ENCODE results near the gene ZBTB22.

ZBTB22 gene

DNA sequence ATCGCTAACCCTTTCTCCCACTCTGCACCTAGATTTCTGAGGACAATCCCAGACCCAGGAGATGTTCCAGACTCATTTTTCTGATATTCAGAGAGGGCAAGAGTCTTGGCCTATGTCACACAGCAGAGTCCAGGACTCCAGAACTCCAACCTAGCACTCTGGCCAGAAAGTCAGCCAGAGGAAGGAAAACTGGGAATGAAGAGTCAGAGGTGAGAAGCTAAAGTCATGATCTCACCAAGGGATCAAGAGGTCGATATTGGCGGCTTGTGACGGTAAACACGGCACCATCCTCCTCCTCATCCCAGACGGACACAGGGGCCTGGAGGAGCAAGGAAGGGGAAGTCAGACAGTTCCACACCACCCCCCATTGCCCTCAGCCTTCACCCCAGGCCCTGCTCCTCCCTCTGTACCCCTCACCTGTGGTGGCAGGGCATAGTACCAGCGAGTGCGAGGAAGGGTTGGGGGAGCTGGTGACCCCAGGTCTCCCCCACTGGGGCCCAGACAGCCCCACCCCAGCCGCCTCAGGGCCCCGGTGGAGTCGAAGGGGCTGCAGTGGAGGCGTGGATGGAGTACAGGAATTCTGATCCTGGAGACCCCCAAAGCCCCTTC lies 20.6 kb downstream of the ZBTB22 start:
- H3K4me2 ChIP-seq (ENCODE audit: low read length): peak overlapping the region; percentile 99
- H3K27ac ChIP-seq: peak overlapping the region; percentile 96
- H3K4me1 ChIP-seq: peaks cover 2% of the 10 kb centered on the region
- peaks cover 9% of the 10 kb centered on the region for H3K79me2 ChIP-seq
- TF ChIP-seq, protein P1, sequence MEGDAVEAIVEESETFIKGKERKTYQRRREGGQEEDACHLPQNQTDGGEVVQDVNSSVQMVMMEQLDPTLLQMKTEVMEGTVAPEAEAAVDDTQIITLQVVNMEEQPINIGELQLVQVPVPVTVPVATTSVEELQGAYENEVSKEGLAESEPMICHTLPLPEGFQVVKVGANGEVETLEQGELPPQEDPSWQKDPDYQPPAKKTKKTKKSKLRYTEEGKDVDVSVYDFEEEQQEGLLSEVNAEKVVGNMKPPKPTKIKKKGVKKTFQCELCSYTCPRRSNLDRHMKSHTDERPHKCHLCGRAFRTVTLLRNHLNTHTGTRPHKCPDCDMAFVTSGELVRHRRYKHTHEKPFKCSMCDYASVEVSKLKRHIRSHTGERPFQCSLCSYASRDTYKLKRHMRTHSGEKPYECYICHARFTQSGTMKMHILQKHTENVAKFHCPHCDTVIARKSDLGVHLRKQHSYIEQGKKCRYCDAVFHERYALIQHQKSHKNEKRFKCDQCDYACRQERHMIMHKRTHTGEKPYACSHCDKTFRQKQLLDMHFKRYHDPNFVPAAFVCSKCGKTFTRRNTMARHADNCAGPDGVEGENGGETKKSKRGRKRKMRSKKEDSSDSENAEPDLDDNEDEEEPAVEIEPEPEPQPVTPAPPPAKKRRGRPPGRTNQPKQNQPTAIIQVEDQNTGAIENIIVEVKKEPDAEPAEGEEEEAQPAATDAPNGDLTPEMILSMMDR (IDR thresholded peaks at IDR 0.05): no peak
- no peak overlapping the region for H3K9ac ChIP-seq
- no peak overlapping the region for H2AFZ ChIP-seq
- no peaks in the 10 kb centered on the region for H3K27me3 ChIP-seq (ENCODE audit: control insufficient read depth, insufficient read depth, low read length)
- peak overlapping the region; percentile 77 for H3K4me3 ChIP-seq (ENCODE audit: low read depth, low read length)
- no peaks in the 10 kb centered on the region for H3K36me3 ChIP-seq (ENCODE audit: control insufficient read depth, insufficient read depth, low read length)
- H3K9me3 ChIP-seq (ENCODE audit: control insufficient read depth, low read length): no peaks in the 10 kb centered on the region

DNA sequence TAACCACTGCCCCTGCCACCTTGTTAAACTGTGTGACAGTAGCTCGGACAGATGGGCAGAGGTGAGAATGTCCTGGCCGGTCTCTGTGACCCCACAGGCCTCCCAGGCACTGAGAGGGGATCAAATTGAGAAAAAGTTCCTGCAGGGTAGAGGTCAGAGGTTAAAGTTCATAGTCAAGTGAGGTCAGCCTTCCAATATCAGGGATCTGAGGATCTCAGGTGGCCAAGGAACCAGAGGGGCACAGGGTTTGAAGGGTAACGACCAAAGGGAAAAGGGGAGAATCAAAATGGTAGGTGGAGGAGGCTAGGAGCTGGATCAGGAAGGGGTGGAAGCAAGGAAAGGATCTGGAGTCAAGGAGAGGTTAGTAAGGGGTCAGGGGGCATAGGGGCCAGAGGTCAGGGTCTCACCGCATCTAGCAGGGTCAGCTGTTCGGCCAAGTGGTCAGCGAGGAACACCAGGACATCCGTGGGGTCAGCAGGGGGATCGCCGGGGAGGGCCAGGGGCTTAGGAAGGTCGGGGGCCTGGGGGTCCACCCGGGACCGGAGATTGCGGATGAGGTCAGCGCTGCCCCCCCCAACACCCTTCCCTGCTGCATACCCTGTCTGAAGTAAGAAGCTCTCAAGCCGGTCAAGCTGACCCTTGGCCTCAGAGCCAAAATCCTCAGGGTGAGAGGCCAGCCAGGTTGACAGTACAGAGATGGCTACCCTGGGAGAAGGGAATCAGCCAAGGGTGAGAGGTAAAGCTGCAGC lies 21.7 kb downstream of the ZBTB22 start:
- H3K4me3 ChIP-seq (ENCODE audit: low read depth, low read length): no peak overlapping the region
- no peak overlapping the region for H3K4me2 ChIP-seq (ENCODE audit: low read length)
- no peaks in the 10 kb centered on the region for H3K27me3 ChIP-seq (ENCODE audit: control insufficient read depth, insufficient read depth, low read length)
- H3K9me3 ChIP-seq (ENCODE audit: control insufficient read depth, low read length): no peaks in the 10 kb centered on the region
- H3K27ac ChIP-seq: no peak overlapping the region
- TF ChIP-seq, protein P1 (IDR thresholded peaks at IDR 0.05): no peak
- no peaks in the 10 kb centered on the region for H3K36me3 ChIP-seq (ENCODE audit: control insufficient read depth, insufficient read depth, low read length)
- H2AFZ ChIP-seq: no peak overlapping the region
- H3K9ac ChIP-seq: no peak overlapping the region
- H3K79me2 ChIP-seq: peaks cover 5% of the 10 kb centered on the region
- H3K4me1 ChIP-seq: peaks cover 2% of the 10 kb centered on the region

DNA sequence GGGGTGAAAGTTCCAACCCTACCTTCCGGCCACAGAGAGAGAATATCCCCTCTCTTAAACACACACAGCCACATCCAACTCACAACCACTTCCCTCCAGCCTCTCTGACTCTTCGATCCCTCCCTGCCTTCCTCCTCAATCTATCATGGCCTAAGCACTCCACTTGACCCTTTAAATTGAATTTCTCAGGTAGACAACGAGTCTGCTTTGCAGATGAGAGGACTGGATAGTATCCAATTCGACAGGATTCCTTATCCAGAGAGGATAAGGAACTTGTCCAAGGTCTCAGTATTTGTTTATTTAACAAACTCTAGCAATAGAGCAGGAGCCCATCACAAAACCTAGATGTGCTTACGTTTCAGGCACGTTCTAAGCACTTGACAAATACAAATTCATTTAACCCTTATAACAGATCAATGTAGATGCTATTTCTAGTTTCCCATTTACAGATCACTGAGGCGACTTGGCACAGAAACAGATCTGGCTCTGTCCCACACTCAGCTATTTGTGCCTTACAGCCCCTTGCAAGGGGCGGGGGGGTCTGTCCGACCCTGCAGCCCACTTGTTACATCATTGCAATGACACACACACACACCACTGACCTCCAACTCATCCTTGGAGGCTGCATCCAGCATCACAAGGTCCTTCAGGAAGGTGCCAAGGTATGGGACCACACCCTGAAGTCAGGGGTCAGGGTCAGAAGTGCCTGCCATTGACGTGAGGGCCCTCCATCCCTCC lies 23.3 kb downstream of the ZBTB22 start:
- no peaks in the 10 kb centered on the region for H3K36me3 ChIP-seq (ENCODE audit: control insufficient read depth, insufficient read depth, low read length)
- H3K27ac ChIP-seq: no peak overlapping the region
- H2AFZ ChIP-seq: no peak overlapping the region
- H3K9me3 ChIP-seq (ENCODE audit: control insufficient read depth, low read length): no peaks in the 10 kb centered on the region
- peaks cover 8% of the 10 kb centered on the region for H3K4me1 ChIP-seq
- no peak overlapping the region for H3K9ac ChIP-seq
- H3K79me2 ChIP-seq: peaks cover 14% of the 10 kb centered on the region
- H3K27me3 ChIP-seq (ENCODE audit: control insufficient read depth, insufficient read depth, low read length): no peaks in the 10 kb centered on the region
- H3K4me3 ChIP-seq (ENCODE audit: low read depth, low read length): no peak overlapping the region
- no peak overlapping the region for H3K4me2 ChIP-seq (ENCODE audit: low read length)
- TF ChIP-seq, protein P1 (IDR thresholded peaks at IDR 0.05): no peak

GRCh38 chr6:33292996-33293682 lies 24.4 kb downstream of the ZBTB22 start:
- Histone ChIP-seq H3K27ac (no peak overlapping the region), H3K27me3 (ENCODE audit: control insufficient read depth, insufficient read depth, low read length) (no peaks in the 10 kb centered on the region), H3K9ac (no peak overlapping the region), H3K9me3 (ENCODE audit: control insufficient read depth, low read length) (no peaks in the 10 kb centered on the region), H3K79me2 (peaks cover 19% of the 10 kb centered on the region), H3K4me1 (peaks cover 12% of the 10 kb centered on the region), H3K4me2 (ENCODE audit: low read length) (no peak overlapping the region), H2AFZ (no peak overlapping the region), H3K4me3 (ENCODE audit: low read depth, low read length) (no peak overlapping the region), H3K36me3 (ENCODE audit: control insufficient read depth, insufficient read depth, low read length) (no peaks in the 10 kb centered on the region)
- TF ChIP-seq, protein P1 (IDR thresholded peaks at IDR 0.05): no peak

Data from parathyroid adenoma (tissue), 2 donors.